Neural cell (in vitro differentiated cells): ENCODE data around the gene TUBB1. TPM values are rescaled to one million over a fixed set of nuclear protein-coding genes. Genes with fewer than 3 reads are reported as not detected.

ENCODE experiments used
- H2AFZ ChIP-seq: fragments of 200-600, 300-800 bp; sonication (generic), shearing (Covaris generic); 2 replicates; pipeline ENCODE4 v1.6.0; 2014; ENCODE audit warnings: low read depth, mild to moderate bottlenecking, antibody characterized with exemption, low read length, moderate library complexity
- H3F3A ChIP-seq: fragments of 200-600 bp; shearing (Covaris generic); 2 replicates; pipeline ENCODE4 v1.6.1; 2016; ENCODE audit warnings: mild to moderate bottlenecking, moderate library complexity, mixed read lengths, antibody characterized with exemption, low read length; ENCODE audit not compliant: insufficient read depth, poor library complexity, severe bottlenecking
- H3K27ac ChIP-seq: fragments of 200-600, 300-800 bp; sonication (generic), shearing (Covaris generic); 2 replicates; pipeline ENCODE4 v1.5.1; 2014; ENCODE audit warnings: mild to moderate bottlenecking, low read length, moderate library complexity
- H3K27me3 ChIP-seq: fragments of 300-800, 200-600 bp; sonication (generic), shearing (Covaris generic); 2 replicates; pipeline ENCODE4 v1.6.0; 2014; ENCODE audit warnings: mild to moderate bottlenecking, low read depth, low read length, moderate library complexity; ENCODE audit not compliant: insufficient read depth
- H3K36me3 ChIP-seq: fragments of 300-800, 200-600 bp; sonication (generic), shearing (Covaris generic); 2 replicates; pipeline ENCODE4 v1.5.1; 2014; ENCODE audit warnings: mild to moderate bottlenecking, antibody characterized with exemption, low read length, moderate library complexity; ENCODE audit not compliant: insufficient read depth
- H3K4me2 ChIP-seq: fragments of 300-800, 200-600 bp; sonication (generic), shearing (Covaris generic); 2 replicates; pipeline ENCODE4 v1.6.0; 2014; ENCODE audit warnings: mild to moderate bottlenecking, low read length
- H3K4me3 ChIP-seq: fragments of 300-800, 200-600 bp; sonication (generic), shearing (Covaris generic); 2 replicates; pipeline ENCODE4 v1.5.1; 2014; ENCODE audit warnings: mild to moderate bottlenecking, low read length, moderate library complexity
- H3K79me2 ChIP-seq: fragments of 200-600 bp; shearing (Covaris generic); replicated peaks from 2 replicates; pipeline ENCODE4 v1.6.0; 2014; ENCODE audit warnings: mild to moderate bottlenecking, low read length, moderate library complexity; ENCODE audit not compliant: insufficient read depth
- H3K9ac ChIP-seq: fragments of 300-800, 200-600 bp; sonication (generic), shearing (Covaris generic); 2 replicates; pipeline ENCODE4 v1.6.1; 2016; ENCODE audit warnings: mild to moderate bottlenecking, low read length, mixed read lengths
- H3K9me2 ChIP-seq: fragments of 200-600 bp; shearing (Covaris generic); 2 replicates; pipeline ENCODE4 v1.6.1; 2016; ENCODE audit warnings: mild to moderate bottlenecking, low read length, mixed read lengths; ENCODE audit not compliant: insufficient read depth
- H3K9me3 ChIP-seq: fragments of 200-600, 300-800 bp; sonication (generic), shearing (Covaris generic); 2 replicates; pipeline ENCODE4 v1.6.1; 2016; ENCODE audit warnings: mild to moderate bottlenecking, mixed run types, low read length, moderate library complexity, mixed read lengths
- H4K20me1 ChIP-seq: fragments of 200-600 bp; shearing (Covaris generic); 2 replicates; pipeline ENCODE4 v1.6.1; 2016; ENCODE audit warnings: mild to moderate bottlenecking, mixed run types; ENCODE audit not compliant: insufficient read depth
- CTCF ChIP-seq: fragments of 450-650 bp; IDR thresholded peaks from 2 replicates; pipeline ENCODE4 v1.5.1; 2014; ENCODE audit warnings: antibody characterized with exemption, mild to moderate bottlenecking, moderate library complexity; ENCODE audit not compliant: poor library complexity, severe bottlenecking
- EP300 ChIP-seq: fragments of 450-650 bp; conservative IDR thresholded peaks from 2 replicates; pipeline ENCODE4 v1.6.1; 2014; ENCODE audit warnings: antibody characterized with exemption, mild to moderate bottlenecking, moderate library complexity; ENCODE audit not compliant: poor library complexity, severe bottlenecking
- EZH2 ChIP-seq: fragments of 200-600, 300-800 bp; shearing (Covaris generic), sonication (generic); IDR thresholded peaks from 2 replicates; pipeline ENCODE4 v1.6.1; 2014; ENCODE audit warnings: antibody characterized with exemption, low read length, borderline replicate concordance, mild to moderate bottlenecking; ENCODE audit not compliant: insufficient read depth, poor library complexity, severe bottlenecking
- MXI1 ChIP-seq: fragments of 450-650 bp; conservative IDR thresholded peaks from 2 replicates; pipeline ENCODE4 v1.6.1; 2014; ENCODE audit warnings: antibody characterized with exemption, mild to moderate bottlenecking; ENCODE audit not compliant: poor library complexity, severe bottlenecking
- POLR2AphosphoS5 ChIP-seq: IDR thresholded peaks from 2 replicates; pipeline ENCODE4 v1.6.1; 2012
- RAD21 ChIP-seq: fragments of 450-650 bp; conservative IDR thresholded peaks from 2 replicates; pipeline ENCODE4 v1.6.1; 2014; ENCODE audit warnings: antibody characterized with exemption, mild to moderate bottlenecking, moderate library complexity
- SMC3 ChIP-seq: fragments of 450-650 bp; conservative IDR thresholded peaks from 2 replicates; pipeline ENCODE4 v1.6.1; 2014; ENCODE audit warnings: antibody characterized with exemption, mild to moderate bottlenecking, moderate library complexity; ENCODE audit not compliant: poor library complexity
- TAF1 ChIP-seq: IDR thresholded peaks from 2 replicates; pipeline ENCODE4 v1.6.1; 2012; ENCODE audit warnings: low read depth
- polyA minus RNA-seq: library from RNA; depleted of rRNA, polyadenylated mRNA; stranded (reverse); fragments of >200 nt; gene quantifications from 2 replicates; pipeline ENCODE4 v1.2.3, GENCODE V29; 2014
- polyA plus RNA-seq: library from polyadenylated mRNA; depleted of rRNA; stranded (reverse); fragments of >200 nt; gene quantifications from 2 replicates; pipeline ENCODE4 v1.2.3, GENCODE V29; 2014
- TF ChIP-seq, protein P1 (sequence below): IDR thresholded peaks from 2 replicates; pipeline ENCODE4 v1.6.1; 2012; ENCODE audit warnings: borderline replicate concordance

Gene TUBB1
- polyA plus RNA-seq (not detected in 2 replicates), polyA minus RNA-seq (not detected in 2 replicates)

DNA sequence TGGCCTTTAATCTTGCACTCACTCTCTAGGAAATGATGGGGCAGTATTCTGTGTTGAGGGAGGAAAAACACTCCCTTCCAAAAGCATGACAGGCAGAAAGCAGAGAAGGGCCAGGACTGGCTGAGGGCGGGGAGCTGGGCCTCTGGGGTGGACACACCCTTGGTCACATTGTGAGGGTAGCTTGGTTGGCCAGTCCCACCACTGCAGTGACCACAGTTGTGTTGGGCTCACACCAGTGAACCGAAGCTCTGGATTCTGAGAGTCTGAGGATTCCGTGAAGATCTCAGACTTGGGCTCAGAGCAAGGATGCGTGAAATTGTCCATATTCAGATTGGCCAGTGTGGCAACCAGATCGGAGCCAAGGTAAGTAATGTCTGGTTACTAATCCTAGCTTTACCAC lies at the start of gene TUBB1:
Gene TUBB1 (plus strand): TSS at position 213 of the 400 bp plus-strand sequence. CDS start 94 bp downstream, at position 307.
- Histone ChIP-seq H4K20me1 (no peaks in the 10 kb centered on the region), H3K9me2 (no peaks in the 10 kb centered on the region), H3F3A (no peaks in the 10 kb centered on the region), H3K79me2 (no peaks in the 10 kb centered on the region), H3K4me3 (no peak within 1 kb of the TSS), H3K27ac (no peak within 1 kb of the TSS), H2AFZ (no peak within 1 kb of the TSS), H3K27me3 (no peaks in the 10 kb centered on the region), H3K4me2 (no peak within 1 kb of the TSS), H3K36me3 (no peaks in the 10 kb centered on the region), H3K9ac (no peak within 1 kb of the TSS), H3K9me3 (no peaks in the 10 kb centered on the region)
- TF ChIP-seq RAD21: no peak
- TF ChIP-seq CTCF: no peak
- TF ChIP-seq, protein P1, sequence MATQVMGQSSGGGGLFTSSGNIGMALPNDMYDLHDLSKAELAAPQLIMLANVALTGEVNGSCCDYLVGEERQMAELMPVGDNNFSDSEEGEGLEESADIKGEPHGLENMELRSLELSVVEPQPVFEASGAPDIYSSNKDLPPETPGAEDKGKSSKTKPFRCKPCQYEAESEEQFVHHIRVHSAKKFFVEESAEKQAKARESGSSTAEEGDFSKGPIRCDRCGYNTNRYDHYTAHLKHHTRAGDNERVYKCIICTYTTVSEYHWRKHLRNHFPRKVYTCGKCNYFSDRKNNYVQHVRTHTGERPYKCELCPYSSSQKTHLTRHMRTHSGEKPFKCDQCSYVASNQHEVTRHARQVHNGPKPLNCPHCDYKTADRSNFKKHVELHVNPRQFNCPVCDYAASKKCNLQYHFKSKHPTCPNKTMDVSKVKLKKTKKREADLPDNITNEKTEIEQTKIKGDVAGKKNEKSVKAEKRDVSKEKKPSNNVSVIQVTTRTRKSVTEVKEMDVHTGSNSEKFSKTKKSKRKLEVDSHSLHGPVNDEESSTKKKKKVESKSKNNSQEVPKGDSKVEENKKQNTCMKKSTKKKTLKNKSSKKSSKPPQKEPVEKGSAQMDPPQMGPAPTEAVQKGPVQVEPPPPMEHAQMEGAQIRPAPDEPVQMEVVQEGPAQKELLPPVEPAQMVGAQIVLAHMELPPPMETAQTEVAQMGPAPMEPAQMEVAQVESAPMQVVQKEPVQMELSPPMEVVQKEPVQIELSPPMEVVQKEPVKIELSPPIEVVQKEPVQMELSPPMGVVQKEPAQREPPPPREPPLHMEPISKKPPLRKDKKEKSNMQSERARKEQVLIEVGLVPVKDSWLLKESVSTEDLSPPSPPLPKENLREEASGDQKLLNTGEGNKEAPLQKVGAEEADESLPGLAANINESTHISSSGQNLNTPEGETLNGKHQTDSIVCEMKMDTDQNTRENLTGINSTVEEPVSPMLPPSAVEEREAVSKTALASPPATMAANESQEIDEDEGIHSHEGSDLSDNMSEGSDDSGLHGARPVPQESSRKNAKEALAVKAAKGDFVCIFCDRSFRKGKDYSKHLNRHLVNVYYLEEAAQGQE: no peak
- no peak for TF ChIP-seq EZH2
- no peak for TF ChIP-seq POLR2AphosphoS5
- TF ChIP-seq SMC3: no peak
- no peak for TF ChIP-seq TAF1
- TF ChIP-seq MXI1: no peak
- TF ChIP-seq EP300: no peak

DNA sequence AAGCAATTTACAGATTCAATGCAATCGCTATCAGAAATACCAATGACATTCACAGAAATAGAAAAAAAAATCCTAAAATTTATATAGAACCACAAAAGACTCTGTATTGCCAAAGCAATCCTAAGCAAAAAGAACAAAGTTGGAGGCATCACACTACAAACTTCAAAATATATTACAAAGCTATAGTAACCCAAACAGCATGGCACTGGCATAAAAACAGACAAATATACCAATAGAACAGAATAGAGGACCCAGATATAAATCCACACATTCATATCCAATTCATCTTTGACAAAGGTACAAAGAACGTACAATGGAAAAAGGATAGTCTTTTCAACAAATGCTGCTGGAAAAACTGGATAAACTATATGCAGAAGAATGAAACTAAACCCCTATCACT lies 49.8 kb upstream of the TUBB1 start:
- no peak overlapping the region for H3K27ac ChIP-seq
- H3K4me2 ChIP-seq: no peak overlapping the region
- H3F3A ChIP-seq: no peaks in the 10 kb centered on the region
- H4K20me1 ChIP-seq: no peaks in the 10 kb centered on the region
- no peaks in the 10 kb centered on the region for H3K9me2 ChIP-seq
- no peak overlapping the region for H3K9ac ChIP-seq
- no peak overlapping the region for H3K4me3 ChIP-seq
- TF ChIP-seq POLR2AphosphoS5: no peak
- TF ChIP-seq EZH2: no peak
- TF ChIP-seq EP300: no peak
- TF ChIP-seq RAD21: no peak
- TF ChIP-seq, protein P1: no peak
- no peaks in the 10 kb centered on the region for H3K79me2 ChIP-seq
- H2AFZ ChIP-seq: no peak overlapping the region
- no peaks in the 10 kb centered on the region for H3K9me3 ChIP-seq
- H3K27me3 ChIP-seq: peaks cover 3% of the 10 kb centered on the region
- no peaks in the 10 kb centered on the region for H3K36me3 ChIP-seq
